ENCODE data around the gene TSPAN2.

Gene TSPAN2

GRCh38 chr1:115092175-115092574 lies 2.9 kb upstream of the TSPAN2 start:
- no peak for DNase-seq
- H3K9me3 Mint-ChIP-seq, result peaks cover 3% of the 10 kb centered on the region

GRCh38 chr1:115091572-115091971 lies 2.3 kb upstream of the TSPAN2 start:
- Mint-ChIP-seq H3K27ac (no peak overlapping the region), H3K9me3 (peaks cover 3% of the 10 kb centered on the region), H3K27me3 (ENCODE audit: low read depth, poor library complexity) (peaks cover 24% of the 10 kb centered on the region), H3K36me3 (ENCODE audit: low read depth) (peaks cover 5% of the 10 kb centered on the region), H3K4me1 (peaks cover 23% of the 10 kb centered on the region), H3K4me3 (no peak overlapping the region)
- DNase-seq, result no peak
- no peak for TF ChIP-seq CTCF (IDR thresholded peaks at IDR 0.05)

More at GRCh38 chr1:115092175-115092574, 2.9 kb upstream of the TSPAN2 start:
- H3K27ac Mint-ChIP-seq, result no peak overlapping the region
- peaks cover 5% of the 10 kb centered on the region for H3K36me3 Mint-ChIP-seq (ENCODE audit: low read depth)
- no peak for TF ChIP-seq CTCF (IDR thresholded peaks at IDR 0.05)
- H3K4me1 Mint-ChIP-seq, result peaks cover 21% of the 10 kb centered on the region
- H3K4me3 Mint-ChIP-seq, result no peak overlapping the region
- peaks cover 24% of the 10 kb centered on the region for H3K27me3 Mint-ChIP-seq (ENCODE audit: low read depth, poor library complexity)

- Mint-ChIP-seq H3K27ac (no peak overlapping the region), H3K4me3 (no peak overlapping the region)
Observed at GRCh38 chr1:115090956-115091355, 1.7 kb upstream of the TSPAN2 start.

GRCh38 chr1:115090540-115090939 lies 1.2 kb upstream of the TSPAN2 start:
- no peak for TF ChIP-seq CTCF (IDR thresholded peaks at IDR 0.05)
- H3K36me3 Mint-ChIP-seq (ENCODE audit: low read depth), result peaks cover 5% of the 10 kb centered on the region
- H3K4me1 Mint-ChIP-seq, result peaks cover 33% of the 10 kb centered on the region
- H3K27ac Mint-ChIP-seq, result no peak overlapping the region
- peaks cover 24% of the 10 kb centered on the region for H3K27me3 Mint-ChIP-seq (ENCODE audit: low read depth, poor library complexity)
- no peak for DNase-seq
- H3K4me3 Mint-ChIP-seq, result peak overlapping the region; percentile 85
- no peaks in the 10 kb centered on the region for H3K9me3 Mint-ChIP-seq

More at GRCh38 chr1:115090956-115091355, 1.7 kb upstream of the TSPAN2 start:
- Mint-ChIP-seq H3K4me1 (peaks cover 29% of the 10 kb centered on the region), H3K9me3 (peaks cover under 1% of the 10 kb centered on the region), H3K36me3 (ENCODE audit: low read depth) (peaks cover 5% of the 10 kb centered on the region), H3K27me3 (ENCODE audit: low read depth, poor library complexity) (peaks cover 24% of the 10 kb centered on the region)
- no peak for TF ChIP-seq CTCF (IDR thresholded peaks at IDR 0.05)
- no peak for DNase-seq

GRCh38 chr1:115090186-115090490 lies 835 bp upstream of the TSPAN2 start:
- H3K27me3 Mint-ChIP-seq (ENCODE audit: low read depth, poor library complexity), result peaks cover 24% of the 10 kb centered on the region
- H3K4me1 Mint-ChIP-seq, result peaks cover 37% of the 10 kb centered on the region
- H3K9me3 Mint-ChIP-seq, result no peaks in the 10 kb centered on the region
- no peak for TF ChIP-seq CTCF (IDR thresholded peaks at IDR 0.05)
- peaks cover 5% of the 10 kb centered on the region for H3K36me3 Mint-ChIP-seq (ENCODE audit: low read depth)
- no peak for DNase-seq
- H3K27ac Mint-ChIP-seq, result no peak overlapping the region
- peak overlapping the region; percentile 85 for H3K4me3 Mint-ChIP-seq

GRCh38 chr1:115088871-115089419 lies 358 bp downstream of the TSPAN2 start:
- TF ChIP-seq CTCF (IDR thresholded peaks at IDR 0.05), result no peak
- peaks cover 24% of the 10 kb centered on the region for H3K27me3 Mint-ChIP-seq (ENCODE audit: low read depth, poor library complexity)
- H3K9me3 Mint-ChIP-seq, result no peaks in the 10 kb centered on the region
- H3K27ac Mint-ChIP-seq, result no peak overlapping the region
- H3K36me3 Mint-ChIP-seq (ENCODE audit: low read depth), result peaks cover 5% of the 10 kb centered on the region
- DNase-seq, result no peak
- peaks cover 43% of the 10 kb centered on the region for H3K4me1 Mint-ChIP-seq
- peak overlapping the region; percentile 83 for H3K4me3 Mint-ChIP-seq
